Measurements from ENCODE around the gene ARHGAP19.

DNA sequence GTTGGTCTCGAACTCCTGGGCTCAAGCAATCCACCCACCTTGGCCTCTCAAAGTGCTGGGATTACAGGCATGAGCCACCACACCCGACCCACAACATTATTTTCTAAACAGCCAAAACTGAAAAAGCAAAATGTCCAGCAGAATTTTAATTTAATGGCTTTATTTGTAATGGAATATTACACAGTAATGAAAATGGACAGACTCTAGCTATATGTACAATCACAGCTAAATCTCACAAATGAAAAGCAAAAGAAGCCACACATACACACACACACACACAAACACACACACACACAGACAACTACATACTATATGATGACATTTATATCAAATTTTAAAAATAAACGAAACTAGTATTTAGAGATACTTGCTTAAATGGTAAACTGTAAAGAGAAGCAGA is 18.7 kb downstream of the ARHGAP19 start:
- TF ChIP-seq, protein P1, sequence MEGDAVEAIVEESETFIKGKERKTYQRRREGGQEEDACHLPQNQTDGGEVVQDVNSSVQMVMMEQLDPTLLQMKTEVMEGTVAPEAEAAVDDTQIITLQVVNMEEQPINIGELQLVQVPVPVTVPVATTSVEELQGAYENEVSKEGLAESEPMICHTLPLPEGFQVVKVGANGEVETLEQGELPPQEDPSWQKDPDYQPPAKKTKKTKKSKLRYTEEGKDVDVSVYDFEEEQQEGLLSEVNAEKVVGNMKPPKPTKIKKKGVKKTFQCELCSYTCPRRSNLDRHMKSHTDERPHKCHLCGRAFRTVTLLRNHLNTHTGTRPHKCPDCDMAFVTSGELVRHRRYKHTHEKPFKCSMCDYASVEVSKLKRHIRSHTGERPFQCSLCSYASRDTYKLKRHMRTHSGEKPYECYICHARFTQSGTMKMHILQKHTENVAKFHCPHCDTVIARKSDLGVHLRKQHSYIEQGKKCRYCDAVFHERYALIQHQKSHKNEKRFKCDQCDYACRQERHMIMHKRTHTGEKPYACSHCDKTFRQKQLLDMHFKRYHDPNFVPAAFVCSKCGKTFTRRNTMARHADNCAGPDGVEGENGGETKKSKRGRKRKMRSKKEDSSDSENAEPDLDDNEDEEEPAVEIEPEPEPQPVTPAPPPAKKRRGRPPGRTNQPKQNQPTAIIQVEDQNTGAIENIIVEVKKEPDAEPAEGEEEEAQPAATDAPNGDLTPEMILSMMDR (conservative IDR thresholded peaks at IDR 0.05), result no peak
- no peak for TF ChIP-seq EZH2 (IDR thresholded peaks at IDR 0.05; ENCODE audit: low read depth)
